Measurements from ENCODE around the gene C1QTNF6. TPM values are rescaled to one million over a fixed set of nuclear protein-coding genes. Genes with fewer than 3 reads are reported as not detected.

The C1QTNF6 gene
- total and polyA plus RNA-seq, 2 experiments from 2014 or later = 1.7 to 2.3 TPM

- H3K4me1 Mint-ChIP-seq = no peaks in the 10 kb centered on the region; the same call in 2 of the 3 replicates
- Histone ChIP-seq H3K27ac (ENCODE audit: low read depth) (no peak overlapping the region), H3K27me3 (ENCODE audit: insufficient read depth) (no peaks in the 10 kb centered on the region), H3K4me2 (no peak overlapping the region), H4K20me1 (replicated peaks; ENCODE audit: insufficient read depth) (no peaks in the 10 kb centered on the region), H3K9me2 (ENCODE audit: insufficient read depth) (no peaks in the 10 kb centered on the region), H3K79me2 (replicated peaks; ENCODE audit: insufficient read depth) (no peaks in the 10 kb centered on the region), H3K4me1 (ENCODE audit: insufficient read depth) (no peaks in the 10 kb centered on the region), H3K36me3 (ENCODE audit: insufficient read depth) (no peaks in the 10 kb centered on the region), H2AFZ (no peak overlapping the region), H3K4me3 (no peak overlapping the region), H3F3A (replicated peaks; ENCODE audit: low read depth) (no peaks in the 10 kb centered on the region)
- no peak for ATAC-seq
- H3K27me3 Mint-ChIP-seq (ENCODE audit: insufficient read depth, low read depth, poor library complexity) = peaks cover 6% of the 10 kb centered on the region
- H3K9me3 Mint-ChIP-seq = no peaks in the 10 kb centered on the region
- TF ChIP-seq REST (IDR thresholded peaks at IDR 0.05; ENCODE audit: unreplicated experiment) = no peak
- TF ChIP-seq CTCF (conservative IDR thresholded peaks at IDR 0.05; ENCODE audit: low read depth in 2 of 2) = no peak
- TF ChIP-seq JUNB (IDR thresholded peaks at IDR 0.05; ENCODE audit: unreplicated experiment) = no peak
- no peak for TF ChIP-seq EZH2 (IDR thresholded peaks at IDR 0.05; ENCODE audit: low read depth, unreplicated experiment)
- TF ChIP-seq EZH2phosphoT487 (IDR thresholded peaks at IDR 0.05; ENCODE audit: unreplicated experiment) = no peak
- no peak for TF ChIP-seq ZNF331 (CRISPR knock-in tag; IDR thresholded peaks at IDR 0.05; ENCODE audit: low read depth)
- TF ChIP-seq ETS1 (IDR thresholded peaks at IDR 0.05) = no peak
- TF ChIP-seq STAT1 (IDR thresholded peaks at IDR 0.05; ENCODE audit: unreplicated experiment) = no peak
- no peak for TF ChIP-seq POLR2AphosphoS5 (IDR thresholded peaks at IDR 0.05; ENCODE audit: low read depth)
- TF ChIP-seq NANOG (IDR thresholded peaks at IDR 0.05; ENCODE audit: borderline replicate concordance) = no peak
- DNase-seq (ENCODE audit: low spot score) = no peak
- H3K27ac Mint-ChIP-seq = no peak overlapping the region
- no peaks in the 10 kb centered on the region for H3K36me3 Mint-ChIP-seq (ENCODE audit: low read depth)
- no peak overlapping the region for H3K4me3 Mint-ChIP-seq
Measured at GRCh38 chr22:37206118-37206840, 18.2 kb upstream of the C1QTNF6 start.
